Activated naive CD8-positive, alpha-beta T cell treated with anti-CD3 and anti-CD28 coated beads, Interleukin-2, amount 50 U/mL, for 16 hours (primary cell): ENCODE measurements around the gene GPC1.

ENCODE experiments used
- DNase-seq: peaks from one replicate; pipeline ENCODE4 v3.0.0-alpha.2; 2020; ENCODE audit warnings: low read depth, low spot score

Gene GPC1

DNA sequence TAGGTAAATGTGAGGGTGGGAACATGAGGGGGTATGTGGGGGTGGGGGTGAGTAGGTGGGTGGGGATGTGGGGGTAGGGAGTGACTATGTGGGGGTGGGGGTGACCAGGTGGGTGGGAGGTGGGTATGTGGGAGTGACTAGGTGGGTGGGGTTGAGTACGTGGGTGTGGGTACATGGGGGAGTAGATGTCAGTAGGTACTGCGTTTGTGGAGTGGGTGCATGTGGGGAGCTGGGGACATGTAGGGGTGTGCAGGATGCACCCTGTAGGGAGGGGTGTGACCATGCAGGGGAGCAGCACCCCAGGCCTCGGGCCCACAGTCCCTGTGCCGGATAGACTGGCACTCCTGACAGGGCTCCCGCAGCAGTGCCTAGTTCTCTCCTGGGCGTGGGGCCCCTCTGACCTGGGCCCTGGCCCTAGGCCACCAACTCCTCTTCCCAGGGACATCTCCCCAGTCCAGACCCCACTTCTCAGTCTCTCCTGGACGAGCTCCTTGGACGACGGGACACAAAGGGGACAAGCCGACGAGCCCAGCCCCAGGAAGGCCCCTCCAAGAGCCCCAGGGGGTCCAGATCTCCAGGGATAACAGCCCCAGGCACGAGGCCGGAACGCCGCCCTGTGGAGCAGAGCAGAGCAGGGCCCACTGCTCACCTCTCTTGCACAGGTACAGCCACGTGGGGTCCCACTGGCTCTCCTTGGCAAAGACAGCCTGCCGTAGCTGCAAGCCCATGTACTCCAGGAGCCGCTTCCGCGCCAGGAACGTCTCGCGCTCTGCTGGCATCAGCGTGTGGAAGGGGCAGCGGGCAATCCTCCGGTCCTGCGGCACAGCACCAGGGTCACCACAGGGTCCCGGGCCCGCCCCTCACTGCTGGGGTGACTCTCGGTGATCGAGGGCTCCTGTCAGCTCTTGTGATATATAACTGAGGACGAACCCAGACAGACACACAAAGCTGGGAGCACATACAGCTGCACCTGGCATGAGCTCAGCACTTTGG is 64.1 kb downstream of the GPC1 start:
- no peak for DNase-seq

DNA sequence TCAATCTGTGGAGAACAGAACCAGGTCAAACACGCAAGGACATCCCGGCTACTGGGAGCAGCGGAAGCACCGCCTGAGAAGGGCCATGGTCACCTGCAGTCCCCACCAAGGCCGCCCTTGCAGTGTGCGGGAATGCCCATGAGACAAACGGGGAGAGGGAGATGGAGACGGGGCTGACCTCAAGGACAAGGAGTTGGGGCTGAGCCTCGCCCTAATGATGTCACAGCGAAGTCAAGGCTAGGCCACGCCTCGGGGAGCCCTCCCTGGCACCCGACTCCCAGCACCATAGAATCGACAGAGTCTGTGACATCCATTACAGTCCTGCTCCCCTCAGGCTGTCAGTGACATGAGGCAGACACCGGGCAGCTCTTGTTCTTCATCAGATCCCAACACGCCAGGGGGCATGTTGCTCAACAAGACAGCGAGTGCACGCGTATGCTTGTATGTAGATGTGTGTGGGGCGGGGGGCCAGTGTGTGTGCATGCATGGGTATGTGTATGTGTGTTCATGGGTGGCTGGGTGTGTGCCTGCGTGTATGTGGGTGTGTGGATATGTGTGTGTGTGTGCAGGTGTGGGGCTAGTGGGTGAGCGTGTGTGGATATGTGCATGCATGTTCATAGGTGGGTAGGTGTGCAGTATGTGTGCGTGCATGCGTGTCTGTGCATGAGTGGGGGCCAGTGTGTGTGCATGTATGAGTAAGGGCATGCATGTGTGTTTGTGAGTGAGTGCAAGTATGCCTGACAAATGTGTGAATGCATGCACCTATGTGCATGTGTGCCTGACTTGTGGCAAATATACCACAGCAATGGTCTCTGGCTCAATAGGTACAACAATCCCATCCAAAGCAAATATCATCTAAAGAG is 65.3 kb downstream of the GPC1 start:
- DNase-seq = no peak

DNA sequence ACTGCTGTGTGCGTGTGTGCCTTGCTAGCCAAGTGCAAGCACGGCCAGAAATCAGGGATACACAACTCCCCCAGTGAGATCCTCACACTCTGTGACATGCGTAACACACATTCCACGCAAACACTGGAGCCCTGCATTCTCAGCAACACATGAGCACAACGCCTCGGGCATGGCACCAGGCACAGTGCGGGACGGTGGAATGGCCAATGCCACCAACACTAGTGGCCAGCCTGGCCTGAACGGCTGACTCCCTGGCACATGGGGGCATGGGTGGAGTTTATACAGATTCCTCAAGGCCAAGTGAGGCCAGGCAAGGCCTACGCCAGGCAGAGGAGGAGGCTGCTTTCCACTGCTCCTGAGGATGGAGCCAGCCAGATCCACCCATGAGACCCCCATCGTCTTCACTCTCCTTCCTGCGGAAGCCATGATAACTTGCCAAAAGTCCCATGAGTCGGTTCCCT is 66.1 kb downstream of the GPC1 start:
- no peak for DNase-seq

DNA sequence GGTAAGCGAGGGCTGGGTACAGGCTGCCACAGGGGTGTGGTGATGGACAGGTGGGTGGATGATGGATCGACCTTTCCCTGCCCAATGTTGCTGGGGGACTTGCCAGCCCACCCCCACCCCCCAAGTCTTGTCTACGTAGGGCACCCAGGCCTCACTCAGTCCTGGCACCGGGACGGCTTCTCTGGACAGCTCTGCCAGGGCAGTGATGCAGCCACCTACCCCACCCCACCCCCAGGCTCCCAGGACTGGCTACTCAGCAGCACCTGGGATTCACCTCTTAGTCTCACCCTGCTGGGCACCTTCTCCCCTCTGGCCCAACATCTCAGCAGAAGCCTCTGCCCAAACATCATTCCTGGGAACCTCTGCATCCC is 66.6 kb downstream of the GPC1 start:
- DNase-seq = no peak

DNA sequence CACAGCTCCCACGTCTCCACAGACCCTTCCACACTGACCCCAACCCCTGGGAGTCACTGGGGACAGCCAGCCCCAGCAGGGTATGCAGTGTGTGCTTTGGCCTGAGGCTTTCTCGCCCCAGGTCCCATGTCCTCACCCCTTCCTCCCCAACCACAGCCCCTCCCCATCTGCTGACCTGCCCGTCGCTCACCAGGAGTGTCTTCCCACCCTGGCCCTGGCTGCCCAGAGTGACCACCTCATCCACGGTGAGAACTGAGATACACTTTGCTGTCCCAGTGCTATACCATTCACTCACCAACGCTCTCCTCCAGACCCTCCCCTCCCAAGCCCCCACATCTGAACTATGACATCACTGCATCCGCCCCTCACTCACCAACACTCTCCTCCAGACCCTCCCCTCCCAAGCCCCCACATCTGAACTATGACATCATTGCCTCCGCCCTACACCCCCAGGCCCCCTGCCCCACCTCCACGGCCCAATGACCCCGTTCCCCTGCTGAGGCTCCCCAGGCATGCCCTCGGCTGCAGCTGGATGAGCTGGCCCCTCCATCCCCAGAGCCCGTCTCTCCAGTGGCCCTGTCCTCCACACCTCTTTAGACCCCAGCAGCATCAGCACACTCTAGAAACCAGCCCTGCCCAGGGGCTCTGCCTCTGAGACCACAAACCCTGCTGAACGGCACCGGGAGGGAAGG is 67.1 kb downstream of the GPC1 start:
- DNase-seq = no peak

DNA sequence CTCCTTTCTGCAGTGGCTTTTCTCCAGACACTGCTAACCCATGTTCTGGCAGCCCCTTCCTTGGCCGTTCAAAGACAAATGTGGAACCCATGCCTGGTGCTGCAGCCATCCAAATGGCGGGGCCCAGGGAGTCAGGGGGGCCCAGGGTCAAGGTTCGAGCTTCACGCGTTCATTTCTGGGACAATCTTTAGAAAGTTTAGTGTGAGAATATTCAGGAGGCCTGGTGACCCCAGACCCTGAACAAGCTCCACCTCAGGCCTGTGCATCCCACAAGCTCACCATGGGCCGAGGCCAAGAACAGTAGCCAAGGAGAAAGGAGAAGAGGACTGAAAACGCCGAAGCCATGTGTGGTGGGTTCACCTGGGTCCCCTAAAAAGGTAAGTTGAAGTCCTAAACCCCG is 67.9 kb downstream of the GPC1 start:
- no peak for DNase-seq

DNA sequence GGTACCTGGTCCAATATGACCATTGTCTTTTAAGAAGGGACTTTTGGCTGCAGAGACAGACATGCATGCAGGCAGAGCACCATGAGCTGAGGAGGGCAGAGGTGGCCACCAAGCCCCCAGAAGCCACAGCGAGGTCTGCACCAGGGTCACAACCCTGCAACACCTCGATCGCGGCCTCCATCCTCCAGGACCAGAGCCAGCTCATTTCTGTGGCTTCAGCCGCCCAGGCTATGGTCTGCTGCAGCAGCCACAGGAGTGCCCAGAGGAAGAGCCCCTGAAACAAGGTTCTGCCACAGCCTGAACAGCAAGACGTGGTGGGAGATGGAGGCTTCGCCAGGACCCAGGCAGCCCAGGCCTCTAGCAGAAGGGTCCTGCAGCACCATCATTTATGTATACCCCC is 68.4 kb downstream of the GPC1 start:
- DNase-seq = no peak

DNA sequence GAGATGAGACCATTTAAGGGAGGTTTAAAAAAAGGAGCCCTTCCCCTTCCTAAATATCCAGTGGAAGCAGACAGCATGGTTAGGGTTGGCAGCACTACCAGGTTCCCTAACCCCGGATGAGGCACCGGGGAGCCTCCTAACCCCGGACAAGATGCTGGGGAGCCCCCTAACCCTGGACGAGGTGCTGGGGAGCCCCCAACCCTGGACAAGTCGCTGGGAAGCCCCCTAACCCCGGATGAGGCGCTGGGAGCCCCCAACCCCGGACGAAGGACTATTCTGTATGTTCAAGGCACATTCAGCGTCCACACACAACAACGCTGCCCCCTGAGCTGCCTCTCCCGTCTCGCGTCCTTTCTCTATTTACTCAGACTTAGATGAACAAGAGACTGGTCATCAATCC is 70.4 kb downstream of the GPC1 start:
- no peak for DNase-seq

DNA sequence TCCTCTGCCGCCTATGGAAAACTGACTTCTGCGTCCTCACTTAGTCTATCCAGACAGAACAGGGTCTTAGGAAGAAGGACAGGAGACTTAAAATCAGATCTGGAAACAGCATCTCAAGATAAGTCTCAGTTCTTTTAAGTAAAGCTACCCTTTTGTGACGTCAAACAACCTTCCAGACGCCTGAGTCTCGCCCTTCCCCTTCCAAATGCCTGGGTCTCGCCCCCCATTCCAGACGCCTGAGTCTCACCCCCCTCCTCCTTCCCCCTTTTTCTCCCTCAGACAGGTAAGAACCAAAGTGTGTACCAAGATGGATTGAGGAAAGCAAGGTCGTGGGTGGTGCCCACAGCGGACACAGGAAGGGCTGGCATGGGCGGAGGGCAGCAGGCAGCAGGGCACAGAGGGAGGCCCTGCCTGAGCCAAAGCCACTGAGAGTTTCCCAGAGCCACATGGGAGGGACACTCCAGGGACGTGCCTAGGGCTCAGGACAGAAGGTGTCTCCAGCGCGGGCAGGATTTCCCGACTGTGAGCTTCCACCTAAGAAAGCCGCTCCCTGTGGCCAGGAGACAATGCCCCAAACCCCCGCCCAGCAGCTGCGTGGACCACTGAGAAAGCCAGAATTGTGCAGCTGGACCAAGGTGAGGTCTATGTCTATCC is 71.1 kb downstream of the GPC1 start:
- DNase-seq = no peak

DNA sequence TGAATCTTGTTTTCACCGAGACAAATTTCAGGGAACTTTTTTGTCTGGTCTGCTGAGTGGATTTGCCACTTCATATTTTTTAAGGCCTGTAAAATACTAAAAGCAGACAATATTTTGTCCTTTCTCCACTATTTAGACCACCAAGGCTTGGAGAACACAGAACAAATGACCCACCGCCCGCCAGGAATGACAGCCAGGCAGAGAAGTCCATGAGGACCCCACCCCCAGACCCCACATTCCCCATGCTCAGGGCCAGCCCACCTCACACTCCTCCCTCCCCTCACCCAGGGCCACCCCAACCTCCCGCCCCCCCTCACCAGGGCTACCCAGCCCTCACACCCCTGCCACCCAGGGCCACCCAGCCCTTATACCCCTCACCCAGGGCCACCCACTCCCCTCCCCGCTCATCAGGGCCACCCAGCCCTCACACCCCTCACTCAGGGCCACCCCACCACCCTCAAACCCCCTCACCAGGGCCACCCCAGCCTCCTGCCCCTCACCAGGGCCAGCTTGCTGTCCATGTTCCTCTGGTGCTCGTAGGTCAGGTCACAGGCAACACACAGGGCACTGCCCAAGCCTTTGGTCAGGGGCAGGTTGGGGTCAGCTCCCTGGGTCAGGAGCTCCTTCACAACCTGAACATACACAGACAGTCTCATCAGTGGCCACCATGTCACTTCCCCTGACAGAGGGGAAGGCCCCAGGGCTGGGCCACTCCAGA is 71.8 kb downstream of the GPC1 start:
- DNase-seq = no peak

DNA sequence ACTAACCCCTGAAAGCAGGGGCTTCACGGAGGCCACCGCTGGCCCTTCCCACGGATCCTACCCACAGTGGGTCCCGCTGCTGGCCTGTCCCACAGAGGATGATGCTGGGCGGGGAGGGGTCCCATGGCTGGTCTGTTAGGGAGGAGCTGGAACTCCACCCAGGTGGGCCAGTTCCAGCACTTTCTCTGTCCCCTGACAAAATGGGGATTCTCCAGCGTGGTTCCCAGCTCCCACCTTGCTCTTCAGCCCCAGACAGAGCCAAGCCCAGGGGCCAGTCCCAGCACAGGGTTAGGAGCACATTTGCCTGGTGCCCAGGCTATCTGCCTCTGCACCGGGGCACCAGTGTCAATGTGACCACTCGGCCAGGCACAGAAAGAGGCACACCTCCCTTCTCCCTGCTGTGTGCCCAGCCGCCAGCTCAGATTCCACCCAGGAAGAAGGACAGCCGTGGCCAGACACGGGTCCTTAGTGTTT is 72.4 kb downstream of the GPC1 start:
- DNase-seq = no peak

- no peak for DNase-seq
Observed at GRCh38 chr2:240508832-240509545, 73.5 kb downstream of the GPC1 start.

GRCh38 chr2:240509667-240510512 is 74.4 kb downstream of the GPC1 start:
- DNase-seq = no peak

GRCh38 chr2:240510513-240511210 is 75.2 kb downstream of the GPC1 start:
- DNase-seq = no peak

DNA sequence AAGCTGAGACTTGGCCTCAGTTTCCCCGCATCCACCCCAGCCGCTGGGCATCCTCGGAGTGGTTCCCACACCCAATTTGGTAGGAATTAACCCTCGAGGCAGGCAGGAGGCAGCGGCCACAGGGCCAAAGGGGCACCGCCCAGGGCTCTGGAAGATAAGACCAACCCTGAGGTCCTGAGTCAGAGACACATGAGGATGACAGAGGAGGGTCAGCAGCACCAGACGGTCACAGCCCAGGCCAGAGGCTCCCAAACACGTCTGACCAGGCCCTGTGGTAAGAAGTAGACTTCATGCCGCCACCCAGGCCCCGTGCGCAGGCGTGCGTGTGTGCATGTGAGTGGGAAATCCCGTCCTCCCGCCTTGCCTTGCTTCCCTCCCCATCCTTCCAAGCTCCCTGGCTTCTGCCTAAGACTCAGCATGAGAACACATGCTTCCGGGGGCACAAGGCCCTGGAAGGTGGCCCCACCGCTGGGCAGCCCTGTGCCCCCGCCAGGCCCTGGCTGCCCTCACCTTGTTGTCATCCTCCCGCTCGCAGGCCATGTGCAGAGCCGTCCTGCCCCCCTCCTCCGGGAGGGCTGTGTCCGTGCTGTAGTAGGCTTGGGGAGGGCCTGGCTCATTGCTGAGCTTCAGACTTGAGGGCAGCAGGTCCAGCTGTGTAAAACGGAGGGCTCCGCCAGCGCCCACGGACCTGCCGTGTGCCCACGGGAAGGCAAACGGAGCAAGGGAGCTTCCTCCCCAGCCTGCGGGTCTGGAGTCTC is 76.1 kb downstream of the GPC1 start:
- DNase-seq = no peak

GRCh38 chr2:240512109-240512485 is 76.6 kb downstream of the GPC1 start:
- no peak for DNase-seq

DNA sequence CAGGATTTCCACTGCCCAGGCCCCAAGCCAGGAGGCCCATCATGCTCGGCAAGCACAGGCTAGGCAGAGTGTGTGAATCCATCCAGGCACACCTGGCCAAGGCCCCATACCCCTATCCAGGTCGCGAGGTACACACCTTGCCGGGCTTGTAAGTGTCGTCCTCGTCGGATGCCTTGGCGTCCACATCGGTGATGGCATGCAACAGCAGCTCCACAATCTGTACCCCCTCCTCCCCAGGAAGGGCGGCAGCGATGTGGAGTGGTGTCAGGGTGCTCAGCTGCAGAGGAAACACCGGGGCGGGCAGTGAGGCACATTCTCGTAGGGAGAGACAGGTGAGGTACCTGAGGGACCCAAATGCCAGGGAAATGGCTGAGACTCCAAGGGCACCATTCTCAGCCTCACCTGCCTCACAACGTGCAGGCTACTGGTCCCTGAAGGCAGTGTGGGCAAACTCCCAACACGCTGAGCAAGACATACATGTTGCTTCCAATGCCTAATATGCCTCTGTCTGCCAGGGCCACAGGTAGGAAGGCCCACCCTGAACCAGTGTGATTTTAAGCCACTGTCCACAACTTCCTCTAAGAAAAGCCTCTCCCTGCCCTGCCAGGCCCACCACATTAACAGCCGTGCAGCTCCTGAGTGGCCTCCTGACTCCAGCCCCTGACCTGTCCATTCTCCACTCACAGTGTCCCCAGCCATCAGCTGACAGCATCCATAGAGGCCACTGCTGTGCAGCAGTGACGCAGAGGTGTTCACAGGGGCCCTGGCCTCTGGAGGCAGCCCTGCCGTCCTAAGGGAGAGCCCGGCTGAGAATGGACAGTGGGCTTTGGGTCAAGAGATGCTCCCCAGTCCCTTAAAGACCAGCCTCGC is 77.4 kb downstream of the GPC1 start:
- no peak for DNase-seq
